ENCODE measurements around the gene TOP2A. TPM values are rescaled to one million over a fixed set of nuclear protein-coding genes. Genes with fewer than 3 reads are reported as not detected.

The TOP2A gene
- total RNA-seq, 1 experiment from 2014 or later = 141 TPM

GRCh38 chr17:40369923-40370322, 47.8 kb downstream of the TOP2A start:
- no peak for TF ChIP-seq EGR1 (IDR thresholded peaks at IDR 0.05; ENCODE audit: low read depth)
- no peak for TF ChIP-seq EZH2 (IDR thresholded peaks at IDR 0.05)
- no peak for TF ChIP-seq MAX (IDR thresholded peaks at IDR 0.05)
- TF ChIP-seq JUND (IDR thresholded peaks at IDR 0.05) = no peak
- no peak for TF ChIP-seq CEBPB (IDR thresholded peaks at IDR 0.05; ENCODE audit: low read depth)
- no peak for TF ChIP-seq ZNF274 (IDR thresholded peaks at IDR 0.05; ENCODE audit: low read depth, low read length)
- no peak for TF ChIP-seq ELF1 (IDR thresholded peaks at IDR 0.05; ENCODE audit: borderline replicate concordance, low read depth)
- TF ChIP-seq ATF3 (IDR thresholded peaks at IDR 0.05) = no peak
- TF ChIP-seq CTCF (IDR thresholded peaks at IDR 0.05 in 2 of 3, conservative IDR thresholded peaks at IDR 0.05 in 1 of 3; ENCODE audit: borderline replicate concordance in 1 of 3, insufficient read depth in 1 of 3, low read depth in 2 of 3, low read length in 2 of 3) = no peak
- no peak for TF ChIP-seq FOSL1 (IDR thresholded peaks at IDR 0.05; ENCODE audit: low read depth)
- no peak for TF ChIP-seq SIN3A (IDR thresholded peaks at IDR 0.05; ENCODE audit: low read depth)
- no peak for TF ChIP-seq ZBTB33 (IDR thresholded peaks at IDR 0.05; ENCODE audit: extremely low read depth, insufficient replicate concordance, low read length)
- TF ChIP-seq RAD21 (IDR thresholded peaks at IDR 0.05; ENCODE audit: low read depth) = no peak
- TF ChIP-seq POLR2AphosphoS5 (IDR thresholded peaks at IDR 0.05; ENCODE audit: low read depth, low read length) = no peak
- TF ChIP-seq CBX3 (IDR thresholded peaks at IDR 0.05; ENCODE audit: low read depth) = no peak
- TF ChIP-seq SP1 (IDR thresholded peaks at IDR 0.05; ENCODE audit: low read depth) = no peak
- no peak for TF ChIP-seq POLR2A (IDR thresholded peaks at IDR 0.05; ENCODE audit: borderline replicate concordance, extremely low read depth, insufficient read depth, insufficient read length)
- no peak for TF ChIP-seq SRF (IDR thresholded peaks at IDR 0.05; ENCODE audit: low read depth)
- no peak for TF ChIP-seq YY1 (IDR thresholded peaks at IDR 0.05; ENCODE audit: extremely low read depth, insufficient replicate concordance, low read depth, low read length)
- TF ChIP-seq REST (IDR thresholded peaks at IDR 0.05; ENCODE audit: low read depth) = no peak

More at GRCh38 chr17:40369923-40370322, 47.8 kb downstream of the TOP2A start:
- no peak for ATAC-seq
- Histone ChIP-seq H3K9me3 (ENCODE audit: control insufficient read depth in 1 of 2, insufficient read depth in 1 of 2, low read depth in 1 of 2, low read length in 2 of 2) (no peaks in the 10 kb centered on the region), H3K4me3 (replicated peaks in 1 of 2; ENCODE audit: low read depth in 1 of 2, low read length in 2 of 2) (no peak overlapping the region), H2AFZ (ENCODE audit: low read depth, low read length, poor library complexity, severe bottlenecking) (no peak overlapping the region), H3K36me3 (ENCODE audit: control insufficient read depth in 1 of 2, insufficient read depth in 2 of 2, low read length in 2 of 2) (no peaks in the 10 kb centered on the region), H3K4me1 (ENCODE audit: control insufficient read depth in 1 of 2, insufficient read depth in 2 of 2, low read length in 2 of 2) (no peaks in the 10 kb centered on the region), H3K9me2 (ENCODE audit: insufficient read depth) (no peaks in the 10 kb centered on the region), H3K79me2 (ENCODE audit: insufficient read depth, low read length) (no peaks in the 10 kb centered on the region), H3K4me2 (ENCODE audit: low read length) (no peak overlapping the region), H3K27ac (ENCODE audit: low read depth, low read length) (no peak overlapping the region), H3K9ac (ENCODE audit: low read length) (no peak overlapping the region), H4K20me1 (ENCODE audit: insufficient read depth) (no peaks in the 10 kb centered on the region), H3K27me3 (ENCODE audit: insufficient read depth, low read length) (no peaks in the 10 kb centered on the region)
- CTCF ChIA-PET = no interaction called here
- intact Hi-C loops (cut with micrococcal nuclease) = no loop called here
- no TSS peak for BruUV-seq (replicated peaks)
- no peak for DNase-seq (ENCODE audit: low read depth, low spot score)
- POLR2A ChIA-PET = no interaction called here
- RAD21 ChIA-PET (ENCODE audit: low non-redundant PET in 1 of 2, low total read pairs in 2 of 2, uncharacterized antibody in 2 of 2, unreplicated experiment in 2 of 2) = no interaction called here
